ENCODE results near the gene EEPD1.

DNA sequence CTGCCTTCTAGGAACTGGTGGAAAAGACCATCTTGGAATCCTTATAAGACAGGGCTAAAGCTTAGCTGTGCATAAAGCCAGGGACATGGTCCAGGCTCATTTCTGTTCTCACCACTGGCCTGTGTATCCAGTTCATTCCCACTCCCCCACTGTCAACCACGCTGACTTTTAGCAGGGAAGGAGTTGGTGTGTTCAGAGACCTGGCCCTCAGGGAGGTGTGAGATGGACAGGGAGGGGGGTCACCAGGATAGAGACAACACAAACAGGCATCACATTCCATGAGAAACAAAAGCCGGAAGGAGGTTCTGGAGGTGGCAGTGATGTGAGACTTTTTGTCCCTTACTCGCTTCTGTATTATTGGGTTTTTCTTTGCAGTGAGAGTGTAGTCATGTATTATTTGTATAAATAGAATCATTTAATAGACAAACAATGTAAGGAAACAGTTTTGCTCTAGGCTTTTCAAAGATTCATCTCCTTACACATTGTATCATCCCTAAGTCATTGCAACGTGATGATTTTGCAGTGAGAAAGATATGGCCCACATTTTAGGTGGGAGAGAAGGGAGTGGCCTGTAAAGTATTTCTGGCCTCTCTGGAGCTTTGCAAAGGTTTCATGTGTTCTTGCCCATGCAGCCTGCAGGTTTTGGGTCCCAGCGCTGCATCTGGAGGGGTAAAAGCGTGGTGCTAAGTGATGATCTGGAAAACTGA is 52.0 kb downstream of the EEPD1 start:
- TF ChIP-seq, protein P1, sequence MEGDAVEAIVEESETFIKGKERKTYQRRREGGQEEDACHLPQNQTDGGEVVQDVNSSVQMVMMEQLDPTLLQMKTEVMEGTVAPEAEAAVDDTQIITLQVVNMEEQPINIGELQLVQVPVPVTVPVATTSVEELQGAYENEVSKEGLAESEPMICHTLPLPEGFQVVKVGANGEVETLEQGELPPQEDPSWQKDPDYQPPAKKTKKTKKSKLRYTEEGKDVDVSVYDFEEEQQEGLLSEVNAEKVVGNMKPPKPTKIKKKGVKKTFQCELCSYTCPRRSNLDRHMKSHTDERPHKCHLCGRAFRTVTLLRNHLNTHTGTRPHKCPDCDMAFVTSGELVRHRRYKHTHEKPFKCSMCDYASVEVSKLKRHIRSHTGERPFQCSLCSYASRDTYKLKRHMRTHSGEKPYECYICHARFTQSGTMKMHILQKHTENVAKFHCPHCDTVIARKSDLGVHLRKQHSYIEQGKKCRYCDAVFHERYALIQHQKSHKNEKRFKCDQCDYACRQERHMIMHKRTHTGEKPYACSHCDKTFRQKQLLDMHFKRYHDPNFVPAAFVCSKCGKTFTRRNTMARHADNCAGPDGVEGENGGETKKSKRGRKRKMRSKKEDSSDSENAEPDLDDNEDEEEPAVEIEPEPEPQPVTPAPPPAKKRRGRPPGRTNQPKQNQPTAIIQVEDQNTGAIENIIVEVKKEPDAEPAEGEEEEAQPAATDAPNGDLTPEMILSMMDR (IDR thresholded peaks at IDR 0.05) = no peak
- TF ChIP-seq POLR2AphosphoS5 (IDR thresholded peaks at IDR 0.05) (no peak), POLR2A (IDR thresholded peaks at IDR 0.05) (no peak)
